UCSD-AML1 (cell line): Measurements from ENCODE around the gene MRPS26.
"Not testable (repeated sequence)": the region's sequence is repeated elsewhere in the genome, so short reads cannot be mapped to it uniquely, and the experiment has no call there.

ENCODE experiments used
- DNase-seq: peaks from one replicate; lab custom pipeline; 2025; ENCODE audit not compliant: unreplicated experiment; lab: John Stamatoyannopoulos, UW

The MRPS26 gene

DNA sequence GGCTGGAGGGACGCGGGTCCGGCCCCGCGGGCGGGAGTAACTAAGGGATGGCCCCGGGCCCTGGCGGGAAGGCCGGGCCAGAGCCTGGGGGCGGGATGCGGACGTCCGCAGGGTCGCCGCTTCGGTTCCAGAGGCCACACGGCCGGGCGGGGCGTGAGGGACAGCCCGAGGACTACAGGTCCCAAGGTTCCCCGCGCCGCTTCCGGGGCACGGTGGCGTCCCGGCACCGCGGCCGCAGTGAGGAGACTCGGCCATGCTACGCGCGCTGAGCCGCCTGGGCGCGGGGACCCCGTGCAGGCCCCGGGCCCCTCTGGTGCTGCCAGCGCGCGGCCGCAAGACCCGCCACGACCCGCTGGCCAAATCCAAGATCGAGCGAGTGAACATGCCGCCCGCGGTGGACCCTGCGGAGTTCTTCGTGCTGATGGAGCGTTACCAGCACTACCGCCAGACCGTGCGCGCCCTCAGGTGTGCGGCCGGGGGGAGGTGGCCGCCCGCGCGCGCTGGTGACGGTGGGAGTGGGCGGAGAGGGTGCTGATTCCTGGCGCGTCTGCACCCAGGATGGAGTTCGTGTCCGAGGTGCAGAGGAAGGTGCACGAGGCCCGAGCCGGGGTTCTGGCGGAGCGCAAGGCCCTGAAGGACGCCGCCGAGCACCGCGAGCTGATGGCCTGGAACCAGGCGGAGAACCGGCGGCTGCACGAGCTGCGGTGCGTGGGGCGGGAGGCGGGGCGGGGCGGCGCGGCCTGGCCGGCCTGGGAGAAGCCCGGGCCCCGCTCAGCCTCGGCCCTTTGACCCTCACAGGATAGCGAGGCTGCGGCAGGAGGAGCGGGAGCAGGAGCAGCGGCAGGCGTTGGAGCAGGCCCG lies at the start of gene MRPS26:
Gene MRPS26 (plus strand): TSS at position 237 of the 861 bp plus-strand sequence. CDS start 17 bp downstream, at position 254.
- DNase-seq: peak; percentile 91

GRCh38 chr20:2998728-2999127 lies 47.1 kb upstream of the MRPS26 start:
- DNase-seq: no peak

GRCh38 chr20:3000852-3001523 lies 44.9 kb upstream of the MRPS26 start:
- DNase-seq: no peak

- DNase-seq: no peak
These were observed 42.4 kb upstream of the MRPS26 start for GRCh38 chr20:3003416-3003815.

DNA sequence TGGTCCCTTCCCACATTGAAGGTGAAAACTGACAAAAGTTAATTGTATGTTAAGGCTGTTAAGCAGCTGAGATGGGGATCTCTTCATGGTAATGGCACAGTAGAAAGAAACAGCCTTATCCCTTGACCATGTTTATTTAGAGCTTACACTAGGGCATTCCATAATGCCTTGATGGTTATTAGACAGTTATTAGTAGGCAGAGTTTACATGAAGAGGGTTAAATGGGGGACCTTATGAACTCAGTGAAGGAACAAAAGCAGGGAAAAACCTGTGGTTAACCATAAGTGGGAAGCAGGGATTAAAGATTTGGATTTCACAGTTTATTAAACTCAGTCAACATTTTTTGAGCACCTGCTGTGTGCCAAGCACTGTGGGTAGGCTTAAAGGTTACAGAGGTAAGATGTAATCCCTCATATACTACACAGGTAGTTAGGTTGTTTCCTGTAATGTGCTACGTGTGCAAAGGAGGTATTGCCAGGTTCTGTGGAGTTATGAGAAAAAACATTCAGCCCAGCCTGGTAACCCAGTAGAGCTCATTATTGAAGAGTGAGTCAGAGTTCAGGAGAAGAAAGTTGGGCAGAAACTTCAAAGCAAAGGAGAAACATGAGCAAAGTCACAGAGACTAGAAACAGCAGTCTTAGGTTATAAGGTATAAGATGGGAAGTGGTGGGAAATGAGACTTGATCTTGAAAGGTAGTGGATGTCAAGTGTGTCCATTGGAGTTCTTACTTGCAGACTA lies 34.7 kb upstream of the MRPS26 start:
- no peak for DNase-seq

DNA sequence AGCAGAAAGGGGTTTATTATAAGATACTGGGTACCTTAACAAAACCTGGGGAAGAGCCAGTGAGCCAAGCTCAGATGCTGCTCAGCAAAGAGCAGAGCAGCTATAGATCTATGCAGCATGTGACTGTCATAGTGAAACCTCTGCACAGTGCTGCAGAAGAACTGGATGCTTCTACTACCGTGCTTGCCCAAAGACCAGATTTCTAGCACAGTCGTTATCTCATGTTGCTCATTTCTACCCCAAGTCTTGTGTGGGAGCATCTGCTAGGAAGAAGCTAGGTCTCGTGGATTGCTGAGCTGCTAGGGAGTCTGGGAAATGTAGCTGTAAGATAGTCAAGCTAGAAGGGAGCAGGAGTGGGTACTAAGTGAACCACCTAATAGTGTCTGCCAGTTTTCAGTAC lies 34.1 kb upstream of the MRPS26 start:
- DNase-seq: no peak

DNA sequence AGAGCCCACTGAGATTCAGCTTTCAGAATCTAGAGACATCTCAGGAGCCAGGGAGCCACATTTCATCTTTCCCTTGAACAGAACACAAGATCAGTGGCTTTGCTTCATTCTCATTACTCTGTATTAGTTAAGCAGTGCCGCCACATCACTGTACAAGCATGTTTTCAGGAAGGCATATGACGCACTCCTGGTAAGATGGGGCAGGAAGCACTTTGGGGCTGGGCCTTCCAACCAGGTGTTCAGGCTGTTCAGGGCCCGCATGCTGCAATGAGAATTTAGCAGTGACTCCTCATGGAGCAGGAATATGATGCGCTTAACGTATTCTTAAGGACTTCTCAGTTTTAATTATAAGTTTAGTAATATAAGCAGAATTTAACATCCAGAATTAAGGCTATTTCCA lies 32.1 kb upstream of the MRPS26 start:
- DNase-seq: no peak

DNA sequence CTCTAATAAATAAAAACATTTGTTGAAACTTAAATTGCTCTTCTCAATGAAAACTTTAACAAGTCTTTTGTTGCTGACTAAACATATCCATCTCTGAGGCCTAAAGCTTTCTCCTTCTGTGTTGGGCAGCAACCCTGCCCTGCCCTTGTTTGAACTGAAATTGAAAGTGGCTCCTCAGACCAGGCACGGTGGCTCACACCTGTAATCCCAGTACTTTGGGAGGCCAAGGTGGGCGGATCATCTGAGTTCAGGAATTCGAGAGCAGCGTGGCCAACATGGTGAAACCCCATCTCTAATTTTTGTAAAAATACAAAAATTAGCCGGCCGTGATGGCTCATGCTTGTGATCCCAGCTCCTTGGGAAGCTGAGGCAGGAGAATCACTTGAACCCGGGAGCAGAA lies 31.7 kb upstream of the MRPS26 start:
- DNase-seq: no peak

DNA sequence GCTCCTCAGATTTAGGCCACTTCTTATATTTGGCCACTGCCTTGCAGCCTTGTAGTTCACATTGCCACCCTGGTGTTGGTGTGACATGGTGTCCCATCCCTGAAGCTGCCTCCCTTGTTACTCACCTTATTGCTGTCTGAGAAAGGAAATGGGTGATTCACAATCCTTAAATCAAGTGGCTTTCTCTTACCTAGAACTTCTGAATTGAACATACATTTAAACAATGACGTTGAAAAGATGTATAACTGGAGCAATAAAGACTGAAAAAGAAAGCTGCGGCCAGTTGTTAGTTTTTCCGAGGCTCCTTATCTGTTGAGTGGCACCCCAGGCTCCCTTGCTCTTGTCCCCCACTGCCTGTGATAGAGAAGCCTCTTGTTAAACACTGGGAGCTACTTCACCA lies 31.2 kb upstream of the MRPS26 start:
- DNase-seq: no peak

DNA sequence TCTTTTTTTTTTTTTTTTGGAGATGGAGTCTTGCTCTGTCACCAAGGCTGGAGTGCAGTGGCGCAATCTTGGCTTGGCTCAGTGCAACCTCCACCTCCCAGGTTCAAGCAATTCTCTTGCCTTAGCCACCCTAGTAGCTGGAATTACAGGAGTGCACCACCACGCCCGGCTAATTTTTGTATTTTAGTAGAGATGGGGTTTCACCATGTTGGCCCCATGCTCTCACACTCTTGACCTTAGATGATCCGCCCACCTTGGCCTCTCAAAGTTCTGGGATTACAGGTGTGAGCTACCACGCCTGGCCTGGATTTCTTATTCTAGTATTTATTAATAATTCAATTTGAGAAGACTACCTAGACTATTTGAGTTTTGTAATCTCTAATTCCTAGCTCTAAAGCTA lies 30.6 kb upstream of the MRPS26 start:
- not testable (repeated sequence) for DNase-seq

DNA sequence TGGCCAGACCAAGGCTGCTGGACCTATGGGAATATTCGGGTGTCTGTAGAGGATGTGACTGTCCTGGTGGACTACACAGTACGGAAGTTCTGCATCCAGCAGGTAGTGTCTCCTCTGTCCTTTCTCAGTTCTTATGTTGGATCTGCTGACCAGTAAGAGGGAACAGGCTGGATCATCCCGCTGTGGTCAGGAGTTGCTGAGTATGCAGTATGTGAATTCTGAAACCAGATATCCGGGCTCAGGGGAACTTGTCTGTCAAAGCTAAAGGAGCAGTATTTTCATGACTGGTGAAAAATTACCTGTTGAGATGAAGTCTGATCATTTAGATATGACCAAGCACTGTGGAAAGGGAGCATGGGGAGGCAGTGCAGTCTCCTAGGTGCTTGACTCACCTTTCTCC lies 24.5 kb upstream of the MRPS26 start:
- DNase-seq: no peak

DNA sequence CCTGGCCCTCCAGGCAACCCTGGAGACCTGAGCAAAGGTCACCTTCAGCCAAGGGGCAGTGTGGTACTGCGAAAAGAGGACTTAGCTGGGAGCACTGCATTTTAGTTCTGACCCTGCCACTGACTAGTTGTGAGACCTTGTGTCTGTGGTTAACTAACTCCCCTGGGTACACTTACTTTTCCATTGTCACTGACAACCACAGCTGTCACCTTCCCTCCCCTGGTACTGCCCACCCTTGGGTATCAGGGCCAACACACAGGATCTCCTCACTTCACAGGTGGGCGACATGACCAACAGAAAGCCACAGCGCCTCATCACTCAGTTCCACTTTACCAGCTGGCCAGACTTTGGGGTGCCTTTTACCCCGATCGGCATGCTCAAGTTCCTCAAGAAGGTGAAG lies 24.1 kb upstream of the MRPS26 start:
- DNase-seq: no peak

DNA sequence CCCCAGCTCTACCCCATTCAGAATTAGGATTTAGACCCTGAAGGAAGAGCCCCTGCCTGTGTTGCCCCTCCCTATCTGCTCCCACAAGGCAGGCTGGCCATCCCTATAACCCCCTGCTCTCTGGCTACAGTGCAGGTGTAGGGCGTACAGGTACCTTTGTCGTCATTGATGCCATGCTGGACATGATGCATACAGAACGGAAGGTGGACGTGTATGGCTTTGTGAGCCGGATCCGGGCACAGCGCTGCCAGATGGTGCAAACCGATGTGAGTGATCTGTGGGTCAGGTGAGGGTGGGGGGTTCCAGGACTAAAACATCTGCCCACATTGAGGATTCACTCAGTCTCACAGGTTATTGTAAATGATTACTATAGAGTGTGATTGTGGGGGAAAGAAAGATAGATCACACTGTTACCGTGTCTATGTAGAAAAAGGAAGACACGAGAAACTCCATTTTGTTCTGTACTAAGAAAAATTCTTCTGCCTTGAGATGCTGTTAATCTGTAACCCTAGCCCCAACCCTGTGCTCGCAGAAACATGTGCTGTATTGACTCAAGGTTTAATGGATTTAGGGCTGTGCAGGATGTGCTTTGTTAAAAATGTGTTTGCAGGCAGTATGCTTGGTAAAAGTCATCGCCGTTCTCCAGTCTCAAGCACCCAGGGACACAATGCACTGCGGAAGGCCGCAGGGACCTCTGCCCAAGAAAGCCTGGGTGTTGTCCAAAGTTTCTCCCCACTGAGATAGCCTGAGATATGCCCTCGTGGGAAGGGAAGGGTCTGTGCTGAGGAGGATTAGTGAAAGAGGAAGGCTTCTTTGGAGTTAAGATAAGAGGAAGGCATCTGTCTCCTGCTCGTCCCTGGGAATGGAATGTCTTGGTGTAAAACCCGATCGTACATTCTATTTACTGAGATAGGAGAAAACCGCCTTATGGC lies 23.0 kb upstream of the MRPS26 start:
- not testable (repeated sequence) for DNase-seq

GRCh38 chr20:3027987-3028386 lies 17.9 kb upstream of the MRPS26 start:
- no peak for DNase-seq

DNA sequence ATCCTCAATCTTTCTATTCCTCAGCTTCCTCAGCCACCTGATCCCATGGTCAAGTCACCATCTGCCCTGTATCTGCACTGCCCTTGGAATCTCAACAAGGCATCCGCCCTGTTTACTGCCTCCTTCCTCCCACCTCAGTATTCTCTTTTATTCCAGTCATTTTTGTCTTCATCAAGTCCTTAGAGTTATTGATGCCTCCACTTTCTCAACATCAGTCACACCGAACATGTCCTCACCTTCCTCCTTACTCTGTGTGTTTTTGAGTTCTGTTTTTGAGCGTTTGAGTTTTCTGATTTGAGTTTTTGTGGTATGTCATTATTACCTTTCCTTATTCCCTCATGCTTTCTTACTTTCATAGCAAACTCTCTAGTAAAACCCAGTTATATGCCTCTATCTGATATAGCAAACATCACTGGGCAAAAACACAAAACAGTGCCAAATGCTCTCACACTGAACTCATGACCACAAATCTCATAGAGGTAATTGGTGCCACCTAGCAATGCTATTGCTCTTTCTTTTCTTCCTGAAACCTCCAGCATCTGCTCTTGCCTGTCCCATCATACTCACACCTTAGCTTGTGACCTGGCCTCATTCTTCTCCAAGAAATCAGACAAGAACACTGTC lies 14.2 kb upstream of the MRPS26 start:
- DNase-seq: no peak

- DNase-seq: no peak
These were observed 13.2 kb upstream of the MRPS26 start for GRCh38 chr20:3032624-3033023.

GRCh38 chr20:3037654-3038053 lies 8.2 kb upstream of the MRPS26 start:
- no peak for DNase-seq

- DNase-seq: no peak
These were observed 7.4 kb upstream of the MRPS26 start for GRCh38 chr20:3038454-3038853.

- DNase-seq: no peak
These were observed 6.4 kb upstream of the MRPS26 start for GRCh38 chr20:3039426-3039825.

- DNase-seq: no peak
These were observed 5.8 kb upstream of the MRPS26 start for GRCh38 chr20:3040086-3040485.
